Measurements from ENCODE around the gene GPR89A. TPM values are rescaled to one million over a fixed set of nuclear protein-coding genes. Genes with fewer than 3 reads are reported as not detected.

Gene GPR89A
- total and polyA plus RNA-seq, 10 of the 15 experiments (the other 5 are each of a cell fraction or from before 2014, with no cell fraction given): 15.0 to 34.8 (median 26.9) TPM

- Histone ChIP-seq H3K9me3 (replicated peaks; ENCODE audit: control insufficient read depth, insufficient read depth, low read length) (no peaks in the 10 kb centered on the region), H3K27me3 (replicated peaks in 1 of 2; ENCODE audit: control insufficient read depth in 2 of 2, insufficient read depth in 2 of 2, low read length in 1 of 2) (no peaks in the 10 kb centered on the region), H3K27ac (ENCODE audit: control insufficient read depth, insufficient read depth) (no peak overlapping the region), H3K79me2 (ENCODE audit: control insufficient read depth, insufficient read depth, low read length) (no peaks in the 10 kb centered on the region), H3K4me3 (no peak overlapping the region), H2AFZ (ENCODE audit: control insufficient read depth, low read depth, low read length) (no peak overlapping the region), H4K20me1 (ENCODE audit: control insufficient read depth, insufficient read depth) (no peaks in the 10 kb centered on the region), H3K4me1 (ENCODE audit: control insufficient read depth, insufficient read depth, low read length) (peaks cover 15% of the 10 kb centered on the region), H3K9ac (ENCODE audit: control insufficient read depth, insufficient read depth, low read length) (no peak overlapping the region), H3K36me3 (ENCODE audit: control insufficient read depth in 2 of 2, insufficient read depth in 2 of 2, low read length in 1 of 2) (no peaks in the 10 kb centered on the region), H3K4me2 (ENCODE audit: control insufficient read depth, insufficient read depth) (peak overlapping the region; percentile 15; the same call in 1 of the 2 replicates)
- no peak for ATAC-seq
- no peak for FAIRE-seq
- intact Hi-C loops (cut with micrococcal nuclease; ENCODE audit: unreplicated experiment): no loop called here
- ChIA-PET CTCF (interaction anchor here (1.1 to 2.0 kb wide), 2 partner anchors 30 to 31 kb away, joined by 3 to 5 read pairs; partner anchors contain the start of gene CD160), SMC1A (ENCODE audit: uncharacterized antibody, unreplicated experiment) (interaction anchor here (0.7 to 3.9 kb wide), 3 partner anchors 19 to 289 kb away, joined by 3 to 17 read pairs (median 7); partner anchors contain the start of gene CD160), RAD21 (ENCODE audit: unreplicated experiment) (interaction anchor here (0.6 to 2.0 kb wide), 2 partner anchors 30 to 171 kb away, joined by 3 to 5 read pairs; no protein-coding TSS in a partner anchor), POLR2A (no interaction called here)
- no TSS peak for BruUV-seq (replicated peaks)
- no peak for DNase-seq (ENCODE audit: low read depth, low spot score)
- 96% methylated on average over 6 of the region's 6 CpGs for WGBS (ENCODE audit: insufficient coverage, insufficient replicate concordance, low lambda C conversion rate, missing lambda C conversion rate)
- in situ Hi-C loops (cut with MboI): no loop called here
- TF ChIP-seq KLF5 (IDR thresholded peaks at IDR 0.05; ENCODE audit: partially characterized antibody) (no peak), ZBTB4 (CRISPR knock-in tag; IDR thresholded peaks at IDR 0.05) (no peak), ZNF274 (IDR thresholded peaks at IDR 0.05; ENCODE audit: insufficient read depth, insufficient read length) (no peak), EGR1 (IDR thresholded peaks at IDR 0.05; ENCODE audit: borderline replicate concordance in 1 of 2, low read depth in 2 of 2, low read length in 2 of 2) (no peak), ZNF622 (IDR thresholded peaks at IDR 0.05) (no peak), BRCA1 (IDR thresholded peaks at IDR 0.05; ENCODE audit: low read depth, low read length) (no peak), NFXL1 (IDR thresholded peaks at IDR 0.05; ENCODE audit: borderline replicate concordance) (no peak), JUNB (IDR thresholded peaks at IDR 0.05) (no peak), SUZ12 (IDR thresholded peaks at IDR 0.05; ENCODE audit: unreplicated experiment) (no peak), ZZZ3 (IDR thresholded peaks at IDR 0.05; ENCODE audit: control insufficient read depth, insufficient read length, low read depth) (no peak), SRF (IDR thresholded peaks at IDR 0.05; ENCODE audit: low read depth in 2 of 2, low read length in 2 of 2) (no peak), TAF1 (IDR thresholded peaks at IDR 0.05; ENCODE audit: borderline replicate concordance, low read depth, low read length) (no peak), ZBTB40 (IDR thresholded peaks at IDR 0.05; ENCODE audit: borderline replicate concordance) (no peak), CHD4 (IDR thresholded peaks at IDR 0.05) (no peak), POLR2AphosphoS5 (IDR thresholded peaks at IDR 0.05; ENCODE audit: low read length) (no peak), NKRF (conservative IDR thresholded peaks at IDR 0.05) (no peak), YY1 (IDR thresholded peaks at IDR 0.05; ENCODE audit: low read depth, low read length) (no peak)
Observed at GRCh38 chr1:145689922-145690321, 82.1 kb downstream of the GPR89A start.

All from GM12878 (cell line).